Measurements from ENCODE around the gene DCD.
"Not testable (repeated sequence)": the region's sequence is repeated elsewhere in the genome, so short reads cannot be mapped to it uniquely, and the experiment has no call there.

Gene DCD

DNA sequence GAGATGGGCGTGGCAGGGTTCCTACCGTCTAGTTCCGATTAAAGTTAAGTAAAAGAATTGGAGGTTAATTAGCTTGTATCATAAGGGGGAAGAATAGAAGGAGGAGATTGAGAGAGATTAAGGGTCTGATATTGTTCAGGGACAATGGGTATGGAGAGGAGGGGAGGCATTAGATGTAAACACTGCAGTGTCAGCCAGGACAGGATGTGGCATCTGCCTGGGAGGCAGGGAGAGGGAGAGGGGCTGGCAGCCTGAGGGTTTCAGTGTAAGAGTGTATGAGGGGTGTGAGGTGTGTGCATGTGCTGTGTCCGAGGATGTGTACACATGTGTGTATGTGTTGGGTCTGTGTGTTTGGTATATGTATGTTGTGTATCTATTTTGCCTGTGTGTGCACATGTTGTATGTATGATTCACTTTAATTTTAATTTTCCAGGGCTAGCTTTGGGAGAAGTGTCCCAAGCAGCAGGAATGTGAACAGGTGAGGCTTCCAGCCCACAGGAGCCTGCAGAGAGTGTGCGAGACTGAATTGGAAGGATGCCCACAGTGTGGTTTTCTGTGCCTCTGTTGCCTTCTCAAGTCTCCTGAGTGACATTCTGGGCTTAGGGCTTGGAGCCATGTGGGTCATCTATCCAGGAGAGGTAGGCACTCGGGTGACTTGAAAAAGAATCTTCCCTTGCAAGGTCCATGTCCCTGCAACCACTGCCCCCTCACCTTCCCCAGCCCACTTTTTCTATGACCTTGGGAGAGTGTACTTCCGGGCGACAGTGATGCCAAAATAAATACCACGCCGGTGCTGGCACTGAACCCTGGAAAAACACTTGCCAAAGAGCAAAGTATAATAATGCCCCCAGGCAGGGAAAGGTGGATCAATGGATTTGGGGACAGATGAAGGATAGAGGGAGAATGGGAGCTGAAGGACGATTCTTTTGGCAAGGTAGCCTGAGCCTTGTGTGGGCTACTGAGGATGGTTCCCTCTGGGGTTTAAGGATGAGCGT is 36.8 kb upstream of the DCD start:
- no peak overlapping the region for H3K4me3 ChIP-seq (ENCODE audit: low read length)
- no peak for DNase-seq (ENCODE audit: low read depth)
- TF ChIP-seq, protein P1, sequence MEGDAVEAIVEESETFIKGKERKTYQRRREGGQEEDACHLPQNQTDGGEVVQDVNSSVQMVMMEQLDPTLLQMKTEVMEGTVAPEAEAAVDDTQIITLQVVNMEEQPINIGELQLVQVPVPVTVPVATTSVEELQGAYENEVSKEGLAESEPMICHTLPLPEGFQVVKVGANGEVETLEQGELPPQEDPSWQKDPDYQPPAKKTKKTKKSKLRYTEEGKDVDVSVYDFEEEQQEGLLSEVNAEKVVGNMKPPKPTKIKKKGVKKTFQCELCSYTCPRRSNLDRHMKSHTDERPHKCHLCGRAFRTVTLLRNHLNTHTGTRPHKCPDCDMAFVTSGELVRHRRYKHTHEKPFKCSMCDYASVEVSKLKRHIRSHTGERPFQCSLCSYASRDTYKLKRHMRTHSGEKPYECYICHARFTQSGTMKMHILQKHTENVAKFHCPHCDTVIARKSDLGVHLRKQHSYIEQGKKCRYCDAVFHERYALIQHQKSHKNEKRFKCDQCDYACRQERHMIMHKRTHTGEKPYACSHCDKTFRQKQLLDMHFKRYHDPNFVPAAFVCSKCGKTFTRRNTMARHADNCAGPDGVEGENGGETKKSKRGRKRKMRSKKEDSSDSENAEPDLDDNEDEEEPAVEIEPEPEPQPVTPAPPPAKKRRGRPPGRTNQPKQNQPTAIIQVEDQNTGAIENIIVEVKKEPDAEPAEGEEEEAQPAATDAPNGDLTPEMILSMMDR (conservative IDR thresholded peaks at IDR 0.05; ENCODE audit: low read depth, low read length) = no peak

DNA sequence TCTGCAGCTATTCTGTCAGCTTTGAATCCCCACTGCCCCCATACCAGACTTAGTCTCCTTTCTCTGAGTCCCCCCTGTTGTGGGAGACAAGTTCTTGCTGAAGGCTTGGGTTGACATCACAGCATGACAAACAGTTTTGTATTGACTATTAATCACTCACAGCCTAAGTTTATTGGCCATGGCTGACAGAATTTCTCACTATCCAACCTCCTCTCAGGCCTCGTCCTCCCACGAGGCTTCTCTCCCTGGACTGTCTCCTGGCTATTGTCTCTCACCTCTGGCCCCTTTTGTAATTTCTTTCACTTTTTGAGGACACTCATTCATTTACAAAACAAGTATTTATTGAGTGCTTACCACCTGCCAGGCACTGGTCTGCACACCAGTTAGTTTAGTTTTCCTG is 35.2 kb upstream of the DCD start:
- no peak for DNase-seq (ENCODE audit: low read depth)
- TF ChIP-seq, protein P1 (conservative IDR thresholded peaks at IDR 0.05; ENCODE audit: low read depth, low read length) = no peak
- H3K4me3 ChIP-seq (ENCODE audit: low read length) = no peak overlapping the region

DNA sequence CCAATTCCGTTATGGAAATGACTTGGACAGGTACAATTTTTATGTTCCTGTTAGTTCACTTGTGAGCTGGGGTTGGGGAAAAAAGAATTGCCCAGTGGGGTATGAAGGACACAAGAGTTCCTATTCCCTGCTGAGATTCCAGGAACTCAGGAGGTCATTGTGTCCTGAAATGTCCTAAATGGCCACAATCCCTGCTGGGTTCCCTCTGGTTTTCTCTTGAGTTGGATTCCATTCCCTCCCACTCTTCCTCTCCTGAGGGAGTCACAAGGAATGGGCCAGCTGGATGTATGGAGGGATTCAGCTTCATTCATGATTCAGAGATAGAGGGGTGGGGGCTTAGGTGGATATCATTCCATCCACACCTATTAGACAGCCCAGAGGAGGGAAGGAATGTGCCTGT is 34.5 kb upstream of the DCD start:
- TF ChIP-seq, protein P1 (conservative IDR thresholded peaks at IDR 0.05; ENCODE audit: low read depth, low read length) = no peak
- H3K4me3 ChIP-seq (ENCODE audit: low read length) = no peak overlapping the region
- DNase-seq (ENCODE audit: low read depth) = no peak

DNA sequence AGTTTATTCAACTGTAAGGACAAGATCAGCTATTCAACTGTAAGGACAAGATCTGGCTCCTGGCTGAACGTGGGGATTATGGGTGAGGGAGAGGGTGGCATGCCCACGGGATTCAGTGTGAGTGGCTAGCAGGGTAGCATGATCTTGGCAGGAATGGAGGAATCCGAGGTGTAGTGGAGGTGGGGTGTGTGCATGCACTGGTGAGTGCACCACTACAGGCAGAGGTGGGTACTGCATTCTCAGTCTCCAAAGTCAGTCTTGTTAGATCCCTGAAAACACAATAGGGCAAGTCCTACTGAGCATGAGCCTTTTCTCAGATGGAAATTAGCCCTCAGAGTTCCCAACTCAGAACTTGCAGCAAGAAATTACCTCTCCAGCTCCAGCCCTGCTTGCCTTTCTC is 32.2 kb upstream of the DCD start:
- DNase-seq (ENCODE audit: low read depth) = no peak
- H3K4me3 ChIP-seq (ENCODE audit: low read length) = no peak overlapping the region
- TF ChIP-seq, protein P1 (conservative IDR thresholded peaks at IDR 0.05; ENCODE audit: low read depth, low read length) = peak; percentile 59

DNA sequence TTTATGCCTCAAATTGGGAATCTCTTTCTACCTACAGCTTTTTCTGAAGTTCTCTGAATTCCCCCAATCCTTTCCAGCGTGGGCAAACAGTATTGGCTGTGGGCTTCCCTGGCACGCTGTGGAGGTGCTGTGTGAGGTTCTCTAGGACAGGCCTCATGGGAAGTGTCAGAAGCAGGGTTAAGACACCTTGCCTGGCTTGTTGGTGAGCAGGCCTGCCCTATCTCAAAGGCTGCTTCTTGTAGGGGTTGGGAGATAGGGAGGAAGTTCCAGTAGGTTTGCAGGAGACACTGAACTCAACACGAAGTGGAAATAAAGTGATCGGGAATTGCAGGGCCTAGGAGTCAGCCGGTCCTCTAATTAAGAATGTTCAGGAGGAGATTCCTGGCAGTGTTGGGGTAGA is 30.0 kb upstream of the DCD start:
- TF ChIP-seq, protein P1 (conservative IDR thresholded peaks at IDR 0.05; ENCODE audit: low read depth, low read length) = no peak
- no peak for DNase-seq (ENCODE audit: low read depth)
- H3K4me3 ChIP-seq (ENCODE audit: low read length) = no peak overlapping the region

DNA sequence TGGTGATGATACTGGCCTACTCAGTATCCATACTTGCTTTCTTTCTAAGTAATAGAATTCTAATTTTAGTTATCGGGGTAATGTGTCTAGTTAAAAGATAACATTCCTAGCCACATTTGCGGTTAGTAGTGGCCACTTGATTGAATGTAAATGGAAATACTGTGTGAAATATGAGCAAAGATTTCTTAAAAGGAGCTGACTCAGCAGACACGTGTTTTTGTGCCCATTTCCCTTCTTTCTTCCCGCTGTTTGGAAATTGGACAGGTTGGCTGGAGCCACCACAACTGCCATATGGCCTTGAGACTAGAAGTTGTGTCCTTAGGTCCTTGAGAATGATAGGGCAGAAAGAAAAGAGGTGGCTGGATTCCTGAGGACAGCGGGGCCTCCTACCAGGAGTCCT is 19.8 kb upstream of the DCD start:
- TF ChIP-seq, protein P1 (conservative IDR thresholded peaks at IDR 0.05; ENCODE audit: low read depth, low read length) = no peak
- DNase-seq (ENCODE audit: low read depth) = no peak
- no peak overlapping the region for H3K4me3 ChIP-seq (ENCODE audit: low read length)

DNA sequence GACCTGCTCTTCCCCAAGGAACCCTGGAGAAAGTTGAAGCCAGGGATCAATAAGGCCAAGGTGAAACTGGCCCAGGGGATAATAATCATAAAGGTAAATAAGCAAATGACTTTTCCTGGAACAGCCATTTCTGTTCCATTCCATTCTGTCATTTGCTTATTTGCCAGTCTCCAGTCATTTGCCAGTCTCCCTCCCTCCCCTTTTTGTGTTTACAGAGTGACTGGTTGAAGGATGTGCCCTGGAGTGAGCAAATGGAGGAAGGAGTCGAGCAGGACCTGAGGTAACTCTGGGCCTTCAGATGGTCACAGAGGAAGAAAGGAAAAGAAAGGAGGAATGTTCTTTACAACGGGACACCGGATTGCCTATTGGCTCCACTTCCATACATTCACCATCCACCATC is 17.8 kb upstream of the DCD start:
- TF ChIP-seq, protein P1 (conservative IDR thresholded peaks at IDR 0.05; ENCODE audit: low read depth, low read length) = no peak

DNA sequence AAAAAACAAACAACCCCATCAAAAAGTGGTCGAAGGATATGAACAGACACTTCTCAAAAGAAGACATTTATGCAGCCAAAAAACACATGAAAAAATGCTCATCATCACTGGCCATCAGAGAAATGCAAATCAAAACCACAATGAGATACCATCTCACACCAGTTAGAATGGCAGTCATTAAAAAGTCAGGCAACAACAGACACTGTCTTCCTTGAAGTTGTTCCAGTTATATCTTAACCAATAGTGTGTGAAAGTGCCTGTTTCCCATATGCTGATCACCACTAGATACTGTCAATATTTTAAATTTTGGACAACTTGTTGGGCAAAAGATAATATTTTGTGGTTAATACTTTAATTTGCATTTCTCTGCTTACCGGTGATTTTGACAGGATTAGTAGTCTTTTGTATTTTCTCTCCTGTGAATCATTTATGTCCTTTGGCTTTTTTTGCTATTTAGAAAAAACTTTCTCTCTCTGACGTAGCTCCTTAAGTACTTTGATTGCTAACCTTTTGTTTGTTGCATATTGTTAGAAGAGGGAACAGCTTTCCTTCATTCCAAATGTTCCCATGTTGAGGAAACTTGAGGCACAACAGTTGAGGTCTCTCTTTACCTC is 17.0 kb upstream of the DCD start:
- not testable (repeated sequence) for DNase-seq (ENCODE audit: low read depth)

More for the DNA sequence above, 17.8 kb upstream of the DCD start:
- no peak overlapping the region for H3K4me3 ChIP-seq (ENCODE audit: low read length)
- DNase-seq (ENCODE audit: low read depth) = no peak

More for the DNA sequence above, 17.0 kb upstream of the DCD start:
- not testable (repeated sequence) for H3K4me3 ChIP-seq (ENCODE audit: low read length)
